Eye (tissue), 1 donor: ENCODE measurements around the gene MACROD2.
"Not testable (repeated sequence)": the region's sequence is repeated elsewhere in the genome, so short reads cannot be mapped to it uniquely, and the experiment has no call there.

Source experiments
- DNase-seq: peaks from one replicate; pipeline ENCODE4 v3.0.0-alpha.2; 2015

The MACROD2 gene

GRCh38 chr20:15076785-15077184 is 1081.5 kb downstream of the MACROD2 start:
- DNase-seq: no peak

GRCh38 chr20:15077733-15078250 is 1082.5 kb downstream of the MACROD2 start:
- DNase-seq: no peak

- no peak for DNase-seq
These were observed 1084.5 kb downstream of the MACROD2 start for GRCh38 chr20:15079594-15080340.

- DNase-seq: no peak
These were observed 1085.9 kb downstream of the MACROD2 start for GRCh38 chr20:15081261-15081660.

GRCh38 chr20:15091421-15092037 is 1096.2 kb downstream of the MACROD2 start:
- DNase-seq: no peak

GRCh38 chr20:15098351-15098750 is 1103.0 kb downstream of the MACROD2 start:
- no peak for DNase-seq

GRCh38 chr20:15099130-15099529 is 1103.8 kb downstream of the MACROD2 start:
- no peak for DNase-seq

GRCh38 chr20:15100506-15101160 is 1105.3 kb downstream of the MACROD2 start:
- no peak for DNase-seq

- DNase-seq: no peak
These were observed 1112.6 kb downstream of the MACROD2 start for GRCh38 chr20:15107931-15108330.

- DNase-seq: no peak
These were observed 1114.2 kb downstream of the MACROD2 start for GRCh38 chr20:15109494-15109893.

- DNase-seq: no peak
These were observed 1116.3 kb downstream of the MACROD2 start for GRCh38 chr20:15111654-15112053.

GRCh38 chr20:15113144-15113773 is 1117.9 kb downstream of the MACROD2 start:
- peak; percentile 17 for DNase-seq

- no peak for DNase-seq
These were observed 1124.7 kb downstream of the MACROD2 start for GRCh38 chr20:15119852-15120487.

GRCh38 chr20:15122613-15123012 is 1127.3 kb downstream of the MACROD2 start:
- no peak for DNase-seq

GRCh38 chr20:15131176-15131575 is 1135.9 kb downstream of the MACROD2 start:
- DNase-seq: no peak

GRCh38 chr20:15138548-15139126 is 1143.3 kb downstream of the MACROD2 start:
- DNase-seq: no peak

GRCh38 chr20:15139522-15139921 is 1144.2 kb downstream of the MACROD2 start:
- no peak for DNase-seq

- DNase-seq: no peak
These were observed 1145.0 kb downstream of the MACROD2 start for GRCh38 chr20:15140286-15140685.

- DNase-seq: not testable (repeated sequence)
These were observed 1145.6 kb downstream of the MACROD2 start for GRCh38 chr20:15140940-15141339.

GRCh38 chr20:15141861-15142260 is 1146.5 kb downstream of the MACROD2 start:
- DNase-seq: no peak

GRCh38 chr20:15143478-15143877 is 1148.2 kb downstream of the MACROD2 start:
- DNase-seq: no peak

- DNase-seq: no peak
These were observed 1149.6 kb downstream of the MACROD2 start for GRCh38 chr20:15144916-15145315.
